KMS-11 (cell line): ENCODE measurements around the gene DPT.

Experiments used
- H2AFZ ChIP-seq: fragments of 200-600 bp; sonication (generic); 2 replicates; pipeline ENCODE4 v1.6.1; 2016; ENCODE audit warnings: antibody characterized with exemption, mixed run types, low read depth
- H3K27ac ChIP-seq: fragments of 200-600 bp; sonication (generic); 2 replicates; pipeline ENCODE4 v1.6.1; 2016; ENCODE audit warnings: mild to moderate bottlenecking, mixed run types
- H3K27me3 ChIP-seq: fragments of 200-600 bp; sonication (generic); 2 replicates; pipeline ENCODE4 v1.6.1; 2017; ENCODE audit warnings: mild to moderate bottlenecking, low read depth, mixed run types, moderate library complexity; ENCODE audit not compliant: insufficient read depth
- H3K36me3 ChIP-seq: fragments of 200-600 bp; sonication (generic); 2 replicates; pipeline ENCODE4 v1.6.1; 2017; ENCODE audit warnings: mild to moderate bottlenecking, mixed run types; ENCODE audit not compliant: insufficient read depth
- H3K4me1 ChIP-seq: fragments of 200-600 bp; sonication (generic); 2 replicates; pipeline ENCODE4 v1.6.1; 2016; ENCODE audit warnings: mild to moderate bottlenecking, low read depth, mixed run types; ENCODE audit not compliant: poor library complexity, severe bottlenecking
- H3K4me2 ChIP-seq: fragments of 200-600 bp; sonication (generic); 2 replicates; pipeline ENCODE4 v1.7.0; 2016; ENCODE audit warnings: mild to moderate bottlenecking, mixed run types
- H3K4me3 ChIP-seq: fragments of 200-600 bp; sonication (generic); IDR thresholded peaks from 2 replicates; pipeline ENCODE4 v1.6.1; 2017; ENCODE audit warnings: low read depth, low read length, mixed read lengths; ENCODE audit not compliant: insufficient read depth
- H3K79me2 ChIP-seq: fragments of 200-600 bp; sonication (generic); 2 replicates; pipeline ENCODE4 v1.6.1; 2016; ENCODE audit warnings: low read depth, mixed run types; ENCODE audit not compliant: insufficient read depth
- H3K9ac ChIP-seq: fragments of 200-600 bp; sonication (generic); 2 replicates; pipeline ENCODE4 v1.6.1; 2016; ENCODE audit warnings: mild to moderate bottlenecking, mixed run types
- H4K20me1 ChIP-seq: fragments of 200-600 bp; sonication (generic); 2 replicates; pipeline ENCODE4 v1.6.1; 2016; ENCODE audit warnings: mild to moderate bottlenecking, mixed run types; ENCODE audit not compliant: insufficient read depth
- CTCF ChIP-seq: fragments of 200-600 bp; sonication (generic); conservative IDR thresholded peaks from 2 replicates; pipeline ENCODE4 v1.6.1; 2017; ENCODE audit warnings: low read depth, mild to moderate bottlenecking, antibody characterized with exemption, low read length, moderate library complexity, mixed read lengths

The DPT gene

GRCh38 chr1:168700575-168701268 is 28.3 kb downstream of the DPT start:
- Histone ChIP-seq H3K36me3 (no peaks in the 10 kb centered on the region), H3K9ac (no peak overlapping the region), H2AFZ (no peak overlapping the region), H3K27ac (no peak overlapping the region), H3K27me3 (no peaks in the 10 kb centered on the region), H3K4me3 (no peak overlapping the region), H3K79me2 (no peaks in the 10 kb centered on the region), H3K4me1 (no peaks in the 10 kb centered on the region), H4K20me1 (no peaks in the 10 kb centered on the region), H3K4me2 (no peak overlapping the region)
- no peak for TF ChIP-seq CTCF

GRCh38 chr1:168698453-168698852 is 30.6 kb downstream of the DPT start:
- Histone ChIP-seq H3K4me3 (no peak overlapping the region), H3K27ac (no peak overlapping the region), H3K4me2 (no peak overlapping the region), H4K20me1 (no peaks in the 10 kb centered on the region), H3K79me2 (no peaks in the 10 kb centered on the region), H3K4me1 (no peaks in the 10 kb centered on the region), H3K9ac (no peak overlapping the region), H2AFZ (no peak overlapping the region), H3K27me3 (no peaks in the 10 kb centered on the region), H3K36me3 (no peaks in the 10 kb centered on the region)
- no peak for TF ChIP-seq CTCF

GRCh38 chr1:168697356-168698126 is 31.5 kb downstream of the DPT start:
- H3K27me3 ChIP-seq, result no peaks in the 10 kb centered on the region
- H2AFZ ChIP-seq, result no peak overlapping the region
- H4K20me1 ChIP-seq, result no peaks in the 10 kb centered on the region
- H3K79me2 ChIP-seq, result no peaks in the 10 kb centered on the region
- H3K4me1 ChIP-seq, result no peaks in the 10 kb centered on the region
- no peak overlapping the region for H3K4me2 ChIP-seq
- no peak overlapping the region for H3K4me3 ChIP-seq
- H3K9ac ChIP-seq, result no peak overlapping the region
- TF ChIP-seq CTCF, result no peak
- H3K27ac ChIP-seq, result no peak overlapping the region
- H3K36me3 ChIP-seq, result no peaks in the 10 kb centered on the region

GRCh38 chr1:168696125-168696760 is 32.8 kb downstream of the DPT start:
- Histone ChIP-seq H3K4me1 (no peaks in the 10 kb centered on the region), H3K27ac (no peak overlapping the region), H2AFZ (no peak overlapping the region), H3K36me3 (no peaks in the 10 kb centered on the region), H3K79me2 (no peaks in the 10 kb centered on the region), H3K27me3 (no peaks in the 10 kb centered on the region), H4K20me1 (no peaks in the 10 kb centered on the region), H3K4me3 (no peak overlapping the region), H3K4me2 (no peak overlapping the region), H3K9ac (no peak overlapping the region)
- TF ChIP-seq CTCF, result no peak
